Neural cell (in vitro differentiated cells): ENCODE results near the gene ATXN7L3. TPM values are rescaled to one million over a fixed set of nuclear protein-coding genes. Genes with fewer than 3 reads are reported as not detected.
"Not testable (repeated sequence)": the region's sequence is repeated elsewhere in the genome, so short reads cannot be mapped to it uniquely, and the experiment has no call there.

Source experiments
- H2AFZ ChIP-seq: fragments of 200-600, 300-800 bp; sonication (generic), shearing (Covaris generic); 2 replicates; pipeline ENCODE4 v1.6.0; 2014; ENCODE audit warnings: low read depth, mild to moderate bottlenecking, antibody characterized with exemption, low read length, moderate library complexity
- H3F3A ChIP-seq: fragments of 200-600 bp; shearing (Covaris generic); 2 replicates; pipeline ENCODE4 v1.6.1; 2016; ENCODE audit warnings: mild to moderate bottlenecking, moderate library complexity, mixed read lengths, antibody characterized with exemption, low read length; ENCODE audit not compliant: insufficient read depth, poor library complexity, severe bottlenecking
- H3K27ac ChIP-seq: fragments of 200-600, 300-800 bp; sonication (generic), shearing (Covaris generic); 2 replicates; pipeline ENCODE4 v1.5.1; 2014; ENCODE audit warnings: mild to moderate bottlenecking, low read length, moderate library complexity
- H3K27me3 ChIP-seq: fragments of 300-800, 200-600 bp; sonication (generic), shearing (Covaris generic); 2 replicates; pipeline ENCODE4 v1.6.0; 2014; ENCODE audit warnings: mild to moderate bottlenecking, low read depth, low read length, moderate library complexity; ENCODE audit not compliant: insufficient read depth
- H3K36me3 ChIP-seq: fragments of 300-800, 200-600 bp; sonication (generic), shearing (Covaris generic); 2 replicates; pipeline ENCODE4 v1.5.1; 2014; ENCODE audit warnings: mild to moderate bottlenecking, antibody characterized with exemption, low read length, moderate library complexity; ENCODE audit not compliant: insufficient read depth
- H3K4me2 ChIP-seq: fragments of 300-800, 200-600 bp; sonication (generic), shearing (Covaris generic); 2 replicates; pipeline ENCODE4 v1.6.0; 2014; ENCODE audit warnings: mild to moderate bottlenecking, low read length
- H3K4me3 ChIP-seq: fragments of 300-800, 200-600 bp; sonication (generic), shearing (Covaris generic); 2 replicates; pipeline ENCODE4 v1.5.1; 2014; ENCODE audit warnings: mild to moderate bottlenecking, low read length, moderate library complexity
- H3K79me2 ChIP-seq: fragments of 200-600 bp; shearing (Covaris generic); replicated peaks from 2 replicates; pipeline ENCODE4 v1.6.0; 2014; ENCODE audit warnings: mild to moderate bottlenecking, low read length, moderate library complexity; ENCODE audit not compliant: insufficient read depth
- H3K9ac ChIP-seq: fragments of 300-800, 200-600 bp; sonication (generic), shearing (Covaris generic); 2 replicates; pipeline ENCODE4 v1.6.1; 2016; ENCODE audit warnings: mild to moderate bottlenecking, low read length, mixed read lengths
- H3K9me2 ChIP-seq: fragments of 200-600 bp; shearing (Covaris generic); 2 replicates; pipeline ENCODE4 v1.6.1; 2016; ENCODE audit warnings: mild to moderate bottlenecking, low read length, mixed read lengths; ENCODE audit not compliant: insufficient read depth
- H3K9me3 ChIP-seq: fragments of 200-600, 300-800 bp; sonication (generic), shearing (Covaris generic); 2 replicates; pipeline ENCODE4 v1.6.1; 2016; ENCODE audit warnings: mild to moderate bottlenecking, mixed run types, low read length, moderate library complexity, mixed read lengths
- H4K20me1 ChIP-seq: fragments of 200-600 bp; shearing (Covaris generic); 2 replicates; pipeline ENCODE4 v1.6.1; 2016; ENCODE audit warnings: mild to moderate bottlenecking, mixed run types; ENCODE audit not compliant: insufficient read depth
- EP300 ChIP-seq: fragments of 450-650 bp; conservative IDR thresholded peaks from 2 replicates; pipeline ENCODE4 v1.6.1; 2014; ENCODE audit warnings: antibody characterized with exemption, mild to moderate bottlenecking, moderate library complexity; ENCODE audit not compliant: poor library complexity, severe bottlenecking
- EZH2 ChIP-seq: fragments of 200-600, 300-800 bp; shearing (Covaris generic), sonication (generic); IDR thresholded peaks from 2 replicates; pipeline ENCODE4 v1.6.1; 2014; ENCODE audit warnings: antibody characterized with exemption, low read length, borderline replicate concordance, mild to moderate bottlenecking; ENCODE audit not compliant: insufficient read depth, poor library complexity, severe bottlenecking
- MXI1 ChIP-seq: fragments of 450-650 bp; conservative IDR thresholded peaks from 2 replicates; pipeline ENCODE4 v1.6.1; 2014; ENCODE audit warnings: antibody characterized with exemption, mild to moderate bottlenecking; ENCODE audit not compliant: poor library complexity, severe bottlenecking
- POLR2AphosphoS5 ChIP-seq: IDR thresholded peaks from 2 replicates; pipeline ENCODE4 v1.6.1; 2012
- RAD21 ChIP-seq: fragments of 450-650 bp; conservative IDR thresholded peaks from 2 replicates; pipeline ENCODE4 v1.6.1; 2014; ENCODE audit warnings: antibody characterized with exemption, mild to moderate bottlenecking, moderate library complexity
- REST ChIP-seq: IDR thresholded peaks from 2 replicates; pipeline ENCODE4 v1.6.1; 2012; ENCODE audit warnings: borderline replicate concordance
- TAF1 ChIP-seq: IDR thresholded peaks from 2 replicates; pipeline ENCODE4 v1.6.1; 2012; ENCODE audit warnings: low read depth
- polyA plus RNA-seq: library from polyadenylated mRNA; depleted of rRNA; stranded (reverse); fragments of >200 nt; gene quantifications from 2 replicates; pipeline ENCODE4 v1.2.3, GENCODE V29; 2014
- small RNA-seq, 3 experiments: library from RNA; depleted of rRNA; stranded (forward); fragments of <200 nt; gene quantifications; one replicate each; pipeline ENCODE3, GENCODE V24; 2012

ATXN7L3 gene
- polyA plus RNA-seq, 1 donor from 2014 or later, result 97.2 TPM

- H3K9ac ChIP-seq, result no peak overlapping the region
- H4K20me1 ChIP-seq, result no peaks in the 10 kb centered on the region
- H3K4me3 ChIP-seq, result no peak overlapping the region
- TF ChIP-seq MXI1 (no peak), EZH2 (no peak), RAD21 (no peak), POLR2AphosphoS5 (no peak), TAF1 (no peak), REST (no peak), EP300 (no peak)
- no peak overlapping the region for H3K27ac ChIP-seq
- H3K9me2 ChIP-seq, result no peaks in the 10 kb centered on the region
- no peak overlapping the region for H2AFZ ChIP-seq
- H3K9me3 ChIP-seq, result no peaks in the 10 kb centered on the region
- H3F3A ChIP-seq, result no peaks in the 10 kb centered on the region
- no peaks in the 10 kb centered on the region for H3K36me3 ChIP-seq
- H3K27me3 ChIP-seq, result no peaks in the 10 kb centered on the region
- H3K4me2 ChIP-seq, result no peak overlapping the region
- H3K79me2 ChIP-seq, result no peaks in the 10 kb centered on the region
These were observed 54.5 kb downstream of the ATXN7L3 start for GRCh38 chr17:44144966-44145739.

GRCh38 chr17:44143921-44144320 is 55.8 kb downstream of the ATXN7L3 start:
- H3K4me3 ChIP-seq, H4K20me1 ChIP-seq, H3K27me3 ChIP-seq, H3K9me3 ChIP-seq, H3K9me2 ChIP-seq, H3K36me3 ChIP-seq, H3K79me2 ChIP-seq, H3K9ac ChIP-seq, H3F3A ChIP-seq, H3K4me2 ChIP-seq, H3K27ac ChIP-seq, H2AFZ ChIP-seq: not testable (repeated sequence)

Small RNAs within 50 kb of the gene (small RNA-seq; reads per million reads assigned to genes)
- 0 to 0.86 (median 0) reads per million in 3 experiments for gene MIR6782

Other genes with a start within 250 kb of the ATXN7L3 start
- gene PYY, start 245.9 kb downstream of the ATXN7L3 start, polyA plus RNA-seq, result not detected in 2 replicates
- gene NAGS, start 195.3 kb downstream of the ATXN7L3 start, polyA plus RNA-seq, result 0.50 TPM in 1 of 2 replicates, not detected in the other
- gene TMEM101, start 184.9 kb downstream of the ATXN7L3 start, polyA plus RNA-seq, result 59.3 and 62.9 TPM in 2 replicates
- gene LSM12, start 133.2 kb downstream of the ATXN7L3 start, polyA plus RNA-seq, result 9.6 and 12.0 TPM in 2 replicates
- gene G6PC3, start 129.1 kb downstream of the ATXN7L3 start, polyA plus RNA-seq, result 10.8 and 16.7 TPM in 2 replicates
- gene HDAC5, start 76.2 kb downstream of the ATXN7L3 start, polyA plus RNA-seq, result 93.0 and 97.8 TPM in 2 replicates
- 1.3 TPM in 2 replicates for gene HROB, start 58.0 kb downstream of the ATXN7L3 start, polyA plus RNA-seq
- gene ASB16, start 29.2 kb downstream of the ATXN7L3 start, polyA plus RNA-seq, result not detected in 2 replicates
- 59.9 and 77.4 TPM in 2 replicates for gene TMUB2, start 12.9 kb downstream of the ATXN7L3 start, polyA plus RNA-seq
- gene UBTF, start 19.8 kb upstream of the ATXN7L3 start, polyA plus RNA-seq, result 71.7 and 73.8 TPM in 2 replicates
- gene SLC4A1, start 68.3 kb upstream of the ATXN7L3 start, polyA plus RNA-seq, result 0.05 TPM in 1 of 2 replicates, not detected in the other
- 279 and 326 TPM in 2 replicates for gene RUNDC3A, start 108.7 kb upstream of the ATXN7L3 start, polyA plus RNA-seq
- gene SLC25A39, start 124.9 kb upstream of the ATXN7L3 start, polyA plus RNA-seq, result 73.4 and 98.8 TPM in 2 replicates
- gene GRN, start 145.4 kb upstream of the ATXN7L3 start, polyA plus RNA-seq, result 18.9 and 21.8 TPM in 2 replicates
- gene FAM171A2, start 164.0 kb upstream of the ATXN7L3 start, polyA plus RNA-seq, result 73.6 and 88.3 TPM in 2 replicates
- 3.1 and 3.9 TPM in 2 replicates for gene ITGA2B, start 189.8 kb upstream of the ATXN7L3 start, polyA plus RNA-seq